ENCODE data around the gene ST3GAL5.
"Not testable (repeated sequence)": the region's sequence is repeated elsewhere in the genome, so short reads cannot be mapped to it uniquely, and the experiment has no call there.

ST3GAL5 gene

DNA sequence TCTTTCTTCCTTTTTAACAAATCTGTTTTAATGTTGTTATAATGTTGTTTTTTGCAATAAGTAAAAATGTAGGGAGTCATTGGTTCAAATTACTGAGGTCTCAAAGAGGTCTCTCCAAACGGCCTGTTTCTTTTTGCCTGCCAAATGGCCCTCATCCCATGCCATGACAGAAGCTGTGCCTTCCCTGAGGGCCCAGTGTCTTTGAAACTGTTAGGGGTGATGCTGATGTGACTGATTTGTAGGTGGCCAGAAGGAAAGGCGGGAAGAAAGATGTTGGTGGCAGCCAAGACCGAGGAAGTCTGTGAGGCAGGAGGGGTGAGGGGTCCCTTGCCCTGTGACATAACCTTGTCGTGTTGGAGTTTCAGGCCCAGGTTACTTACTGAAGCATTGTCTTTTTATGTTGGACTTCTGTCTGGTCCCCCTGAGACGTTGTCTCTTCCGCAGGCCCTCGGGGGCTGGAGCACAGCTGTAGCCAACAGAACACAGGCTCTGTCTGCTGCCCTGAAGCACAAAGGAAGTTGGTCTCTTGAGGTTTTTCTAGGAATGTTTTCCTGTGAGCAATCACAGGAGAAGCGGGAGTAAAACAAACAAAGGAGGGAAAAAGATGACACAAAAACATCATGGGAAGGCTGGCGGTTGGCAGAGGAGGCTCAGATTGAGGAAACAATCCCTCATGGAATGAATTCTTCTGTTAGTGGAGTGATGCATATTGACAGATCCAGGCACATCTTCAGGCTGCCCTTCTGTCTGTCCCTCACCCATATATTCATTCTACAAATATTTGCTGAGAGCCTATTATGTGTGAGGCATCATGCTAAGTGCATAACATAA, 4.9 kb upstream of the ST3GAL5 start:
- no peak for DNase-seq (ENCODE audit: low read depth)

DNA sequence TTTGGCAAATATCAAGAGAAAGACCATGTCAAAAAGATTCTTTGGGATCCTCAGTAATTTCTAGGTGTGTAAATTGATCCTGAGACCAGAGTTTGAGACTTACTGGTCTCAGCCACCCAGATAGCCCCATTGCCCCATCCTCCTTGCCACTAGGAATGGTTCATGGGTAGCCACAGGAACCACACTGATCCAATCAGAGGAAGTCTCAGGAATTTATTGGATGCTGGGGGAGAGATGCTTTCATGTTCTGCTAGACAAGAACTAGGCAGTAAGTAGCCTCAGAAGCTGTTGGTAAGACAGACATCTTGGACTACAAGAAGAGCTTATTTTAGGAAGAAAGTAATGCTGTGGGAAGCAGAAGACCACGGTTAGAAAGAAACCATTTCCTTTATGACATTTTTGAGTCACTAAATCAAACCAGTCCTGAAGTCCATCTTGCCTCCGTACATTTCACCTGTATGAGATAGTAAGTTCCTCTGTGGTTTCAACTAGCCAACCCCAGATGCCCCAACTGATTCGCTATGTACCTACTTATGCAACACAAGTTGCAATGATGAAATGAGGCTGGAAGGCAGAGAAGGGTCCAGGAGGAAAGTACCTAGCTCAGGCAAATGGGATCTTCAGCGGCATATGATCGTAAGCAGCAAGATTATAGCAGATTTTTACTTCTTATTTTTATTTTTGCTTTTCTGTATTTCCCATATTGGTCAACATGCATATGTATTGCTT, 3.6 kb upstream of the ST3GAL5 start:
- DNase-seq (ENCODE audit: low read depth) = no peak

DNA sequence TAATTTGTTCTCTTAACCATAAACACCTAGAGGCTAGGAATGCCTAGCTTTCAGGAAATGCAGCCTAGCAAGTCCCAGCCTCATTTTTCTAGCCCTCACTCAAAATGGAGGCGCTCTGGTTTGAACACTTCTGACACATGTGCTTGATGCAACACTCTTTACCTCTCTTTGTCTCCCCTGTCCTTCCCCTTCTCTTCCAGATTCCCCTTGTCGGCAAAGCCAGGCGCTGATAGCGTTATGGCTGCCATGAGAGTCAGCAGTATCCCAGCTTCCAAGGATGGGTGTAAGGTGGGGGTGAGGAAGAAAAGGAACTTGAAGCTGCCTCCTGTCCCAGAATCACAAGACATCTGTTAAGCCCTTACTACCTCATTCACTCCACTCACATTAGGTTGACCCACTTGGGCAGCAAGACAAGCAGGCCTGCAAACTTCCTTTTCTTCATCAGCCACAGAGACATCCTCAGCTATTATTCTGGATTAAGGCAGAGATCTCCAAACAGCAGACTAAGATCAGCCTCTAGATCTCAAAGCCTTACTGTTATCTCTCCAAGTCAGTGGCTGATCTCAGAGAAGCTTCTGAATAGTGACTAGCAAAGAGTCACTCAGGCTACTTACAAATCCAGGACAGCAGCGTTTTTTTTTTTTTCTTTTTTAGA, 1.9 kb upstream of the ST3GAL5 start:
- no peak for DNase-seq (ENCODE audit: low read depth)

DNA sequence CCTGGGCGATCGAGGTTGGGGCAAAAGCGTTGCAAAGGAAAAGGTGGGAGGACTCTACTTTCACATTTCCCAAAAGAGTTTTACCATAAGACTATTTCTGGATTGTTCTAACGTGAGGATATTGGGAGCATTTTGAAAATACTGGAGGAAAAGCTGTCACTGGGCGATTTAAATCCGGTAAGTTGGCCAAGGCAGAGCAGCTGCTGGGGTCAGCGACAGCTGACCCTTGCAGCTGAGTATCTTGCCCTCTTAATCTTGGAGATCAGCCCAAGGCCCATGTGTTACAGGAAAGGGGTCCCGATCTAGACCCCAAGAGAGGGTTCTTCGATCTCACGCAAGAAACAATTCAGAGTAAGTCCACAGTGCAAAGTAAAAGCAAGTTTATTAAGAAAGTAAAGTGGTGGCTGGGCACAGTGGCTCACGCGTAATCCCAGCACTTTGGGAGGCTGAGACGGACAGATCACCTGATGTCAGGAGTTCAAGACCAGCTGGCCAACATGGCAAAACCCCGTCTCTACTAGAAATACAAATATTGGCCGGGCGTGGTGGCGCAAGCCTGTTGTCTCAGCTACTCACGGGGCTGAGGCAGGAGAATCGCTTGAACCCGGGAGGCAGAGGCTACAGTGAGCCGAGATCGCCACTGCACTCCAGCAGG, 964 bp upstream of the ST3GAL5 start:
- DNase-seq (ENCODE audit: low read depth) = no peak

DNA sequence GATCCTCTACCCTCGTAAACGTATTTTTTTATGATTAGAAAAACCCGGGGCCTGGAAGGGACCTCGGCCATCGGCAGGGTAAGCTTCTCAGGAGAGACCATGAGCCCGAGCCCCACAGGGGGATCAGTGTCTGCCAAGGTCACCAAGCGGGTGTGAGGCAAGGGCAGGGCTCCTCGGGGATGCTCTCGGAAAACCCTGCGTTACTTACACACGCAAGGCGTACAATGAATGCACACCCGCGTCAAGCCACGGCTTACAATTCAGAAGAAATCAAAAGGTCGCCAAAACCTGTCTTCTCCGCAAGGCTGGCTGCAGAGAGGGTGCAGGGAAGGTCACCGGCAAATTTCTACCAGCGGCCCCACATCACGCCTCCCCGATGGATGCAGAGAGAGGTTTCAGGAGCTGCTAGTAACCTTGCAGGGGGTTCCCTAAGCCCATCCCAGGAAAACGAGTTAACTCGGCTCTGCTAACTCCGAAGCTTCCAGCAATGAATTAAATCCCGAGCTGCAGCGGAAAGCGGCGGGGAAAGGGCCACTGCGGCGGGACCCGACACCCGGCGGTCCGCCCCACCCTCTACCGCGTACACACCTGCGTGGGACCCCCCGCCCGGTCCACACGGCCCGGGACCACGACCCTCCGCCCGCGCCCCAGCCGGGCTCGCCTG, 638 bp downstream of the ST3GAL5 start:
- peak; percentile 19 for DNase-seq (ENCODE audit: low read depth)

DNA sequence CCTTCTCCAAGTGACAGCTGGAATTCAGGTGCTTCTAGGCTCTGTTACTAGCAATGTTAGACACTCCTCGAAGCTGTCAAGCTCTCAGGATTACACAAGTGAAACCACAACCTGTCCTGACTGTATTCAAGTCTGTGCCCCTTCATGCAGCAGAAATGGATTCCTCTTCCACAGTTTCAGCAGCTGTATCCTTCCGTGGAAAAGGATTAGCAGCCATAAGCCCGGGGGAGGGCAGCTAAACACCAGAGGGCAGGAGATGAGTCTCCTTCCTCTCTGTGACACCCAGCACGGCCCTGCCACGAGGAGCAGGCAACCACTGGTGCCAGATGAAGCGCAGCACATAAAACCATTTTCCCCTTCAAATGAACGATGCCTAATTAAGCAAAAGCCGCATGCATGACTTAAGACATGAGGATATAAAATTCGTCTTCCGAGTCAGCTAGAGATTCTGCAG, 1.2 kb downstream of the ST3GAL5 start:
- peak; percentile 24 for DNase-seq (ENCODE audit: low read depth)

DNA sequence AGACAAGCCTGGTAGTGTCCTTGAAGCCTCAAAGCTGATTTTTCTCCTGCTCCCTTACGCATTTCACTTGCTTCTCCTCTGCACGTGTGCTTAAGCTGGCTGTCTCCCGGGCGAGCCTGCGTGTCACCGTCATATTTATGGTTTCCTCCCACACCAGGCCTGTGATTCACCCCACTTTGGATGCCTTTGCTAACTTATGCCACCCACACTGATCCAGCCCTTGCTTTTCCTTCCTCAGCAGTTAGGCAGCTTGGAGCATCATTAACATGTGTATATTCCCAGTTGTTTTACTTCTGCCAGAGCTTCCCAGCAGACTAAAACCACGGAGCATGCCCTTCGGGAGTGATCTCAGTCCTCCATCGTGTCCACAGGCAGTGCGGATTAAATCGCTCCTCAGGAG, 2.2 kb downstream of the ST3GAL5 start:
- peak; percentile 48 for DNase-seq (ENCODE audit: low read depth)

DNA sequence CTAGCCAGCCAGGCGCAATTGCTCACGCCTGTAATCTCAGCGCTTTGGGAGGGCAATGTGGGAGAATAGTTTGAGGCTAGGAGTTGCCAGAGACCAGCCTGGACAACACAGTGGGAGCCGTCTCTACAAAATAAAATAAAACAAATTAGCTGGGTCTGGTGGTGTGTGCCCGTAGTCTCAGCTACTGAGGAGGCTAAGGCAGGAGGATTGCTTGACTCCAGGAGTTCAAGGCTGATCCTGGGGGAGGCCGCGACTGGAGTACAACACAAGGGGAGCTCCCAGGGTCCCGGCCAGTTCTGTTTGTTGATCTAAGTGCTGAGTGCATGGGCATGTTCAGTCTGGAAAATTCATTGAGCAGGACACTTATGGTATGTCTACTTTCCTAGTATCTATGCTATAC, 2.6 kb downstream of the ST3GAL5 start:
- no peak for DNase-seq (ENCODE audit: low read depth)

DNA sequence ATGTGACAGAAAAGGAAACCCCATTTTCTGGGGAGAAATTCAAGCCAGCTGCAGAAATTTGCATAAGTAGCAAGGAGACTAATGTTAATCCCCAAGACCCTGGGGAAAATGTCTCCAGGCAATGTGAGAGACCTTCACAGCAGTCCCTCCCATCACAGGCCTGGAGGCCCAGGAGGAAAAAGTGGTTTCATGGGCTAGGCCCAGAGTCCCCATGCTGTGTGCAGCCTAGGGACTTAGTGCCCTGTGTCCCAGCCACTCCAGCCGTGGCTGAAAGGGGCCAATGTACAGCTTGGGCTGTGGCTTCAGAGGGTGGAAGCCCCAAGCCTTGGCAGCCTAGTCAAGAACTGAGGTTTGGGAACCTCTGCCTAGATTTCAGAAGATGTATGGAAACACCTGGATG, 7.0 kb downstream of the ST3GAL5 start:
- not testable (repeated sequence) for DNase-seq (ENCODE audit: low read depth)

DNA sequence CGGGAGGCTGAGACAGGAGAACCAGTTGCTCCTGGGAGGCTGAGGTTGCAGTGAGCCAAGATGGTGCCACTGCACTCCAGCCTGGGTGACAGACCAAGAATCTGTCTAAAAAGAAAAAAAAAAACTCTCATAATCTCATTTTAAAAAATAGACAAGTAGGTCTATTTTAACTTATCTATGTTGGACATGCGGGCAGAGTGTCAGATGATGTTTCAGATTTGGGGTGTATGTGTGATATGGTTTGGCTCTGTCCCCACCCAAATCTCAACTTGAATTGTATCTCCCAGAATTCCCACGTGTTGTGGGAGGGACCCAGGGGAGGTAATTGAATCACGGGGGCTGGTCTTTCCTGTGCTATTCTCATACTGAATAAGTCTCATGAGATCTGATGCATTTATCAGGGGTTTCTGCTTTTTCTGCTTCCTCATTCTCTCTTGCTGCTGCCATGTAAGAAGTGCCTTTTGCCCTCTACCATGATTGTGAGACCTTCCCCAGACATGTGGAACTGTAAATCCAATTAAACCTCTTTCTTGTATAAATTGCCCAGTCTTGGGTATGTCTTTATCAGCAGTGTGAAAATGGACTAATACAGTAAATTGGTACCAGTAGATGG, 8.0 kb downstream of the ST3GAL5 start:
- not testable (repeated sequence) for DNase-seq (ENCODE audit: low read depth)

DNA sequence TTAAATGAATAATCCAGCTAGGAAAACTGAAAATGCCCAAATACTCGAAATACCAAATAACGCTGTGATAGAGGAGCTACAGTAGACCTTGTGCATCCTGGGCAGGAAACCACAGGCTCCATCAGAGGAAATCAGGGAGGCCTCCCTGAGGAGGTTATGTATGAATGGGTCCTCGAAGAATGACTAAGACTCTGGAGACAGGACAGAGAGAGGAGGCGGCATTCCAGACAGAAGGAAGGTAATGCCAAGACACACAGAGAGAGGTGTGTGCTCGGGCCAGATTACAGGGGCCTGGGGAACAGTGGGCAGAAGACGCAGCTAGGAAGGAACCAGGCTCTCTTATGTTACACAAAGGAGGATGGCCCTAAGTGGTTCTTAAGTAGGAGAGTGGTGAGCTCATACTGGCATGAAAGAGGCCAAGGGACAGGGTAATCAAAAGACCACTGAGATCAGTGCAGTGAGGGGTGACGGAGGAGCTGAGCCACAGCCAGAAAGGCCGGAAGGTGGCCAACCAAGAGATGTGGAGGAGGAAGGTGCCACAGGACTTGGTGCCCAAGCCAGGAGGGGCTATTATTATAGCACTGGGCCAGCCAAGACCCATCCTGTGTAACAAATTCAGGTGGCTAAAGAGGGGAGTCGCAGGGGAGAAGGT, 9.9 kb downstream of the ST3GAL5 start:
- no peak for DNase-seq (ENCODE audit: low read depth)

DNA sequence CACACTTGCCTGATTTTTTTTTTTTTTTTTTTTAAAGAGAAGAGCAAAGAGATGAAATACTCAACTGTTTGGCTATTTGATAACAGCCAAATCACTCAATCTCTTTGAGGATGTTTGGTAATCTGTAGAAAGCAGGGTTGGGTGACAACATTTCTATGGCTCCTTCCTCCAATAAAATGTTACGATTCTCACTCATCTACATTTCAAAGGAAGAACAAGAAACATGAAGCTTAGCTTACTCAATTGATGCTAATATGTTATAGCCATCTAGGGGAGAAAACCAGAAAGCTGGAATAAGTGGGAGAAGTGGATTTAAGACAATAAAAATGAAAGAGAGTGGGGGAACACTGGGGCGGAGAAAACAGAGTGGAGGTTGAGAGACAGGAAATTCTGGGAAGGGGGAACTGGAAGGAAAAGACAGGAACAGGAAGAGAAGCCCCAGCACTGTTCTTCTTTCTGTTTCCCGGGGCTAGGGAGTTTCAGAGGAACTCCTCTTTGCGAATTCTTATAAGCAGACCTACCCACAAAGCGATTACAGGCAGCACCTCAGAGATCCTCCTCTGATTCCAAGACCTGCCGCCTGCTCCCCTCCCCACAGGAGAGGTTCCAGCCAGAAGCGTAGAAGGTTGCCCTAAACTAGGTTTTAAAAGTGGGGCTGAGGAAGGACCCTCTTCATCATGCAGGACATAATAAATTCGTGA, 13.3 kb downstream of the ST3GAL5 start:
- DNase-seq (ENCODE audit: low read depth) = no peak

DNA sequence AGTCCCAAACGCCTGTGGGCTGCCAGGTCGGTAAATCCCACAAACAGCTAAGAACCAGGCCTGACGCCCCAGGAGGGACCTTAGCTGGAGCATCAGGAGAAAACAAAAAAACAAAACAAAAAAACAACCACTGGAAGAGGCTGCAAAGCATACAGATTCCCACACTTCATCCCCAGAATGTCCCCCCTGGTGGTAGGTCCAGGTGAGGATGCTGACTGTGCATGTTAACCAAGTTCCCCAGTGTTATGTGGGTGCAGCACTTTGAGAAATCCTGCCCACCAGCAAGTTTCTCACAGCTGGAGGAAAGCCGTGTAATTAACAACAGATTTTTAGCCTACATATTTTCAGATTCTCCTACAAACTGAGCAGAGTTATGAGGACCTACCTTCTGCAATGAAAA, 15.1 kb downstream of the ST3GAL5 start:
- DNase-seq (ENCODE audit: low read depth) = no peak

DNA sequence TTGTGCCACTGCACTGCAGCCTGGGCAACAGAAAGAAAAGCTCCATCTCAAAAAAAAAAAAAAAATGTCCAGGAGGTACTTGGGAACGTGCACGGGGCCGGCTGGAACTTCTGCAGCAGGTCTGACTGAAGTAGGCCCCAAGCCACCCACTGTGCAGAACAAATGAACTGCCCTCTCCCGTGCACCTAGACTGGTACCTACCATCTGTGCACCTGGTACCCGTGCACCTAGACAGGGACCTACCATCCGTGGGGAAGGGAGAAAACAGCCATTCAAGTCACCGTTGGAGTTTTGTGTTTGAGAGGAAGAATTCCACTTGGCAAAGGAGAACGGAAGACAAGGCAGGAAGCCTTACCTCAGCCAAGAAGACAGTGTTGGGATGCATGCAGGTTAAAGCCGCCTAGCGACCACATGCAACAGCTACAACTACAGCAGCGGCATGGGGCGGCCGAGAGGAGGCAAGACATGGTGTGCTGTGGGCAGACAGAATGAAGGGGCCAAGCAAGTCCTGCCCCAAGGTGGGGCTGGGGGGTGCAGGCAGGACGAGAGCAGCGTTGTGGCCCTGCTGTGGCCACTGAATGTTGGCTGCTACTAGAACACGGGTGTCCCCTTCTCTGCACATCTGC, 16.1 kb downstream of the ST3GAL5 start:
- no peak for DNase-seq (ENCODE audit: low read depth)

DNA sequence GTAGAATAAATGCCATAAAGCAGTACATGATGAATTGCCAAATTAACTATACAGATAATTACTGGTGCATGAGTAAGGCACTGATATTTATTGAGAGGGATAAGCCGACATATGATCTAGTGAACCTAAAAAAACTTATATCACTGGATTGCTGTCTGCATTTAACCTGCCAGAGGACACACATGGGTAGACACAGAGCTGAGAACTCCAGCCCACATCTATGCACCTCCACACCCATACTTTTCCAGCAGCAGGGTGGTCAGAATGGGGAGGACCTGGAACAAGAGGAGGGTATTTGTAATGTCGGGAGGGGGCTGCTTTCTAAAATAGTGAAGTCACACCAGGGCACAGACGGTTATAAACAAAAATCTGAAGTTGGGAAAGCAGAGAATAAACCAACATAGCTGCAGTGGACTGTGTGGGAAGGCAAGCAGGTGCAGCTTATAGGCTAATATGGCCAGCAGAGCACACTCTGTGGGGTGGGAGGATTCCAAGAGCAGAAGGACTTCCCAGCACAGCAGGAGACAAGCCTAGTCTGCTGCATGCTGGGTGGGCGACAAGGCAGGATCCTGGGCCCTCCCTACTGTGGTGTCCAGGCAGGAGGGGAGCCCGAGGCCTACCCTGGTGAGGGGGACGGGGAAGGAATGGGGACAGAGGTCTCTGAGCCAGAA, 17.2 kb downstream of the ST3GAL5 start:
- DNase-seq (ENCODE audit: low read depth) = no peak

DNA sequence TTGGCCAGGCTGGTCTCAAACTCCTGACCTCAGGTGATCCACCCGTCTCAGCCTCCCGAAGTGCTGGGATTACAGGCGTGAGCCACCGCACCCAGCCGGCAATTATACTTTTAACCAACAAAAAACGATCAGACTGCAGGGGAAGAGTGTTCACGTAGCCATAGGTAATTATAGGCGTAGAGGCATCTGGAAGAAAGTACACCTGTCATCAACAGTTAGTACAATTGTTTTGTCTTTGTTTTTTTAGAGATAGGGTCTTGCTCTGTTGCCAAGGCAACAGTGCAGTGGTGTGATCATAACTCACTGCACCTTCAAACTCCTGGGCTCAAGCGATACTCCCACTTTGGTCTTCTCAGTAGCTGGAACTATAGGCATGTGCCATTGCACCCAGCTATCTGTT, 20.0 kb downstream of the ST3GAL5 start:
- DNase-seq (ENCODE audit: low read depth) = no peak

DNA sequence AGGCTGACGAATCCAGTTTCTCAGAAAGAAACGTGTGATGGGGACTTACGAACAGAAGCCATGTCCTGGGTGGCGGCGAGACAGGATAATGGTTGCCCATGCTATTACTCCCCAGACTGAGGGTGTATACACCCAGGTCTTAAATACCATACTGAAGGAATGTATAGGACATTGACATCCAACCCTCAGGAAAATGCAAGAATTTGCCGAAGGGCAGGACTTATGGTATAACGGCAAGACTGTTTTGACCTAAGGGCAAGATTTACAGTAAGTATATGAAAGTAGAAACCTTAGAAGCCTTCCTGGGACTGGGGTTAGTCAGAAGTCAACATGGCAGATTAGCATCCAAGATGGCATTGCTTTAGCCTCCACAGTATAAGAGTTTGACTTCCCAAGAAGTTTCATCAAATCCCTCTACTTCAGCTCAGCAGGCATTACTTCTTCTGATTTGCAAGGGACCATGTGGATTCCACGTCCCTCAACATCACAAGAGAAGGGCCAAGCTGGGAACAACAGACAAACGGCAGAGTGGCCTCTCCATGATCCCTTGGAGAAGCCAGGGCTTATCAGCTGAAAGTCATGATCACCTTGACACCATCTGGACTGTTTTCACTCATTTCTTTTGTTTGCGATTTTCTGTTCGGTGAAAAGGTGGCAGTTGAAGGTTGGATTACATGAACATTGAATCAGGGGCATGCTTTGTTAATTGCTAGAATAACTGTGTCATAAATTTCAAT, 21.1 kb downstream of the ST3GAL5 start:
- no peak for DNase-seq (ENCODE audit: low read depth)

DNA sequence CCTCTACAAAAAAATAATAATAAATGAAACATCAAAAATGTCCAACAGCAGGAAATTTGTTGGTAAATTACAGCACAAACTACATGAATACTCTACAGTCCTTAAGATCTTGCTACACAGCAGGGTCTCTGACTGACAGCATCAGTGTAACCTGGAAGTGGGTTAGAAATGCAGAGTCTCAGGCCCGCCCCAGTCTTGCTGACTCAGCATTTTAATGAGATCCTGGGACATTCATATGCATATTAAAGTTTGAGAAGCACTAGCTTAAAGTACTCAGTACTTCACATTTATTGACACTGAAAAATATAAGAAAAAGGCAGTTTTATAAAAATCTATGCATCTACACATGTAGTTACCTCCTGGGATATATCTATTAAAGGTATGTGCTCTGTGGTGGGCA, 21.7 kb downstream of the ST3GAL5 start:
- no peak for DNase-seq (ENCODE audit: low read depth)
